K562 (cell line): ENCODE measurements around the gene AMBRA1. TPM values are rescaled to one million over a fixed set of nuclear protein-coding genes. Genes with fewer than 3 reads are reported as not detected.
A peak's percentile ranks its signal among the peaks of the same experiment; 100 is the strongest.

Experiments
- ATAC-seq: fragments of 200-7000 bp; cut with Tn5 transposase; 3 replicates; pipeline ENCODE4 v1.9.1; 2020; ENCODE audit warnings: moderate library complexity
- BruUV-seq: library from RNA; stranded (reverse); fragments of 400-500 nt; replicated peaks from 2 replicates; lab custom pipeline; 2021; lab: Mats Ljungman, UMichigan
- CTCF ChIA-PET: fragments of 300-600 bp; formaldehyde crosslinking; extraction: SDS; loops from one replicate; lab custom pipeline; 2021; ENCODE audit warnings: low intra/inter-chr PET ratio; lab: Yijun Ruan, JAX
- POLR2A ChIA-PET: fragments of 300-600, 350-650 bp; sonication (Branson Sonifier 250); formaldehyde crosslinking; extraction: SDS; loops from one replicate; lab custom pipeline; 2021; ENCODE audit warnings: antibody characterized with exemption, inconsistent platforms; lab: Yijun Ruan, JAX
- DNase-seq, 4 experiments: peaks; one replicate each; pipeline versions ENCODE4 v3.0.0 to v3.0.0-alpha.2; 2011 to 2018; ENCODE audit warnings: low spot score in 3 of 4, mixed read lengths in 3 of 4; ENCODE audit errors: extremely low read depth in 1 of 4
- FAIRE-seq: peaks from 2 replicates; lab custom pipeline; 2011; peaks lifted over from hg19 to GRCh38; lab: Jason Lieb, UNC
- H2AFZ ChIP-seq: 2 replicates; pipeline ENCODE4 v1.6.0; 2011; ENCODE audit warnings: low read depth, low read length, control low read depth, inconsistent platforms
- H3K27ac ChIP-seq: fragments of 200-600 bp; 3 replicates; pipeline ENCODE4 v1.8.0; 2011; ENCODE audit warnings: low read depth, mild to moderate bottlenecking, control low read depth, inconsistent platforms, low read length, moderate library complexity, mixed read lengths; ENCODE audit errors: extremely low read depth
- H3K27me3 ChIP-seq, 2 experiments: fragments of 300-600 bp in 1 of 2; 2 replicates in 1 of 2; 3 replicates in 1 of 2; pipeline versions ENCODE4 v1.6.0 to v1.8.0; 2011; ENCODE audit warnings: inconsistent platforms in 2 of 2, low read length in 2 of 2, mild to moderate bottlenecking in 1 of 2, mixed read lengths in 1 of 2, moderate library complexity in 1 of 2; ENCODE audit not compliant: control insufficient read depth in 2 of 2, insufficient read depth in 2 of 2
- H3K36me3 ChIP-seq: fragments of 300-600 bp; 3 replicates; pipeline ENCODE4 v1.8.0; 2011; ENCODE audit warnings: mild to moderate bottlenecking, low read length, inconsistent platforms; ENCODE audit not compliant: control insufficient read depth, insufficient read depth
- H3K4me1 ChIP-seq, 2 experiments: fragments of 200-600 bp in 1 of 2; replicated peaks in 1 of 2; 2 replicates in 1 of 2; 3 replicates in 1 of 2; pipeline versions ENCODE4 v1.5.1 to v1.8.0; 2011; ENCODE audit warnings: inconsistent platforms in 2 of 2, low read length in 2 of 2, mild to moderate bottlenecking in 1 of 2, mixed read lengths in 1 of 2, moderate library complexity in 1 of 2; ENCODE audit not compliant: control insufficient read depth in 2 of 2, insufficient read depth in 2 of 2
- H3K4me2 ChIP-seq: 2 replicates; pipeline ENCODE4 v1.6.1; 2011; ENCODE audit warnings: low read length, control low read depth, inconsistent platforms, mixed read lengths; ENCODE audit not compliant: insufficient read depth
- H3K4me3 ChIP-seq: fragments of 200-600 bp; sonication (generic), shearing (Covaris generic); 2 replicates; pipeline ENCODE4 v1.5.1; 2016; ENCODE audit warnings: control low read depth, inconsistent platforms
- H3K79me2 ChIP-seq: fragments of 200-600 bp; 3 replicates; pipeline ENCODE4 v1.8.0; 2011; ENCODE audit warnings: low read length, inconsistent platforms; ENCODE audit not compliant: control insufficient read depth, insufficient read depth
- H3K9ac ChIP-seq, 2 experiments: 2 replicates each; pipeline versions ENCODE4 v1.6.0 to v1.6.1; 2011; ENCODE audit warnings: low read depth in 2 of 2, low read length in 2 of 2, control low read depth in 1 of 2, inconsistent platforms in 1 of 2, mild to moderate bottlenecking in 1 of 2, mixed read lengths in 1 of 2; ENCODE audit not compliant: insufficient read depth in 1 of 2
- H3K9me1 ChIP-seq: one replicate; pipeline ENCODE4 v1.6.0; 2011; ENCODE audit warnings: inconsistent platforms, mild to moderate bottlenecking, low read length, moderate library complexity; ENCODE audit not compliant: control insufficient read depth, insufficient read depth
- H3K9me3 ChIP-seq: replicated peaks from 2 replicates; pipeline ENCODE4 v1.5.1; 2011; ENCODE audit warnings: low read depth, low read length, inconsistent platforms; ENCODE audit not compliant: control insufficient read depth, insufficient read depth
- H4K20me1 ChIP-seq: replicated peaks from 2 replicates; pipeline ENCODE4 v1.6.1; 2011; ENCODE audit warnings: low read length, inconsistent platforms, mixed read lengths; ENCODE audit not compliant: control insufficient read depth, insufficient read depth
- CGGBP1 ChIP-seq: fragments of 250-450 bp; sonication (Bioruptor Pico); IDR thresholded peaks from 2 replicates; pipeline ENCODE4 v1.9.0; 2021; ENCODE audit warnings: mild to moderate bottlenecking
- ELF1 ChIP-seq: fragments of 200-800 bp; sonication (Bioruptor generic); IDR thresholded peaks from 2 replicates; pipeline ENCODE4 v1.6.1; 2016; ENCODE audit warnings: missing genetic modification characterization, missing compliant biosample characterization
- HNRNPUL1 ChIP-seq: fragments of 200-400 bp; formaldehyde crosslinking; IDR thresholded peaks from 2 replicates; pipeline ENCODE4 v1.6.1; 2017; ENCODE audit warnings: low read length
- MEF2D ChIP-seq: conservative IDR thresholded peaks from 2 replicates; pipeline ENCODE4 v1.6.1; 2016; ENCODE audit warnings: low read depth, missing genetic modification characterization, missing compliant biosample characterization
- STAT5A ChIP-seq: IDR thresholded peaks from 2 replicates; pipeline ENCODE4 v1.6.1; 2012; ENCODE audit warnings: low read length, inconsistent platforms, borderline replicate concordance
- ZFP1 ChIP-seq: fragments of 450-650 bp; formaldehyde crosslinking; IDR thresholded peaks from 2 replicates; pipeline ENCODE4 v1.4.0; 2020; ENCODE audit warnings: mild to moderate bottlenecking, mixed read lengths
- WGBS: fragments of 100-300 bp; shearing (Covaris generic); methylation state at CpG from one replicate; pipeline ENCODE4 v1.1.6; 2016; ENCODE audit warnings: low coverage, mixed read lengths; ENCODE audit not compliant: insufficient coverage; ENCODE audit errors: missing lambda C conversion rate; 5-methylcytosine and 5-hydroxymethylcytosine counted together
- in situ Hi-C: fragments of 300-500 bp; cut with MboI; formaldehyde crosslinking; loops from 4 replicates; pipeline ENCODE4 v1.15.0; 2018; ENCODE audit warnings: inconsistent platforms, mixed read lengths
- intact Hi-C: fragments of 100-400 bp; cut with micrococcal nuclease; formaldehyde crosslinking; loops from 2 replicates; pipeline ENCODE4 v1.14.2; 2022
- polyA plus RNA-seq, 8 experiments: library from polyadenylated mRNA; depleted of rRNA in 4 of 8; stranded (reverse) in 5 of 8; unstranded in 3 of 8; fragments of >200 nt; fragmentation: Nextera tagmentation in 2 of 8; fragmentation: Illumina TruSeq in 1 of 8; extraction: Ambion mirVana in 2 of 8; extraction: Trizol in 1 of 8; gene quantifications; 2 replicates each; pipeline versions ENCODE4 v1.2.1 to v1.2.3, GENCODE V29; 2011 to 2014; ENCODE audit warnings: inconsistent platforms in 1 of 8, missing spikeins in 1 of 8
- total RNA-seq, 7 experiments: library from RNA; depleted of rRNA in 6 of 7; stranded (reverse); fragments of >200 nt in 6 of 7; fragmentation: Illumina TruSeq in 2 of 7; extraction: Trizol in 2 of 7; gene quantifications; 2 replicates each; pipeline versions ENCODE4 v1.2.1 to v1.2.3, GENCODE V29; 2011 to 2021; ENCODE audit warnings: low replicate concordance in 1 of 7

Gene AMBRA1
- total and polyA plus RNA-seq, 9 of the 15 experiments (the other 6 are each of a cell fraction or from before 2014, with no cell fraction given) = 0.15 to 24.5 (median 13.0) TPM

- Histone ChIP-seq H3K27me3 (no peaks in the 10 kb centered on the region), H3K79me2 (peaks cover 7% of the 10 kb centered on the region; the same call in 2 of the 3 replicates), H3K9me3 (no peaks in the 10 kb centered on the region), H3K4me2 (no peak overlapping the region), H3K4me3 (no peak overlapping the region), H3K4me1 (peaks cover 16 to 17% of the 10 kb centered on the region in 2 experiments; a peak in 4 of 5 replicates), H2AFZ (no peak overlapping the region), H3K27ac (no peak overlapping the region), H4K20me1 (no peaks in the 10 kb centered on the region), H3K36me3 (no peaks in the 10 kb centered on the region), H3K9me1 (no peaks in the 10 kb centered on the region), H3K9ac (peak overlapping the region in 1 of 2 experiments; percentile 15; a peak in 1 of 4 replicates)
- in situ Hi-C loops = no loop called here
- WGBS = 83% methylated on average over 5 of the region's 6 CpGs
- ChIA-PET CTCF (no interaction called here), POLR2A (interaction anchor here (3.7 kb wide), 1 partner anchor 15 kb away, joined by 21 read pairs; the partner anchor contains the start of gene AMBRA1)
- BruUV-seq = no TSS peak
- intact Hi-C loops = no loop called here
- no peak for FAIRE-seq
- TF ChIP-seq ELF1 = no peak
- no peak for TF ChIP-seq HNRNPUL1
- TF ChIP-seq STAT5A = no peak
- no peak for TF ChIP-seq ZFP1
- no peak for DNase-seq
- ATAC-seq = no peak
Measured at GRCh38 chr11:46609386-46609785, 15.6 kb upstream of the AMBRA1 start.

- intact Hi-C loops = no loop called here
- no peak overlapping the region for H3K27ac ChIP-seq
- ATAC-seq (no peak), DNase-seq (no peak), FAIRE-seq (no peak)
- peaks cover 12 to 14% of the 10 kb centered on the region in 2 experiments; a peak in 4 of 5 replicates for H3K4me1 ChIP-seq
- H3K9ac ChIP-seq = no peak overlapping the region
- no peaks in the 10 kb centered on the region for H3K9me3 ChIP-seq
- ChIA-PET POLR2A (interaction anchor here (0.5 to 0.9 kb wide), 2 partner anchors 8 to 11 kb away, joined by 3 read pairs; no protein-coding TSS in a partner anchor), CTCF (no interaction called here)
- TF ChIP-seq CGGBP1 (CRISPR knock-in tag) (no peak), MEF2D (no peak)
- H3K4me3 ChIP-seq = no peak overlapping the region
- BruUV-seq = no TSS peak
- H3K27me3 ChIP-seq = no peaks in the 10 kb centered on the region
- no peak overlapping the region for H3K4me2 ChIP-seq
- in situ Hi-C loops = no loop called here
- no peaks in the 10 kb centered on the region for H4K20me1 ChIP-seq
- peaks cover 2% of the 10 kb centered on the region; the same call in 2 of the 3 replicates for H3K79me2 ChIP-seq
- no peak overlapping the region for H2AFZ ChIP-seq
- H3K9me1 ChIP-seq = no peaks in the 10 kb centered on the region
- 13% methylated on average over 1 of the region's 1 CpG for WGBS
- peaks cover 8% of the 10 kb centered on the region; the same call in 2 of the 3 replicates for H3K36me3 ChIP-seq
Measured at GRCh38 chr11:46607516-46607915, 13.7 kb upstream of the AMBRA1 start.
